GM18499 (cell line): ENCODE results near the gene TBC1D21.

ENCODE experiments used
- ATAC-seq: cut with Tn5 transposase; IDR thresholded peaks from one replicate; pipeline ENCODE4 v1.9.1; 2021; ENCODE audit warnings: moderate number of reproducible peaks; ENCODE audit not compliant: insufficient read depth, unreplicated experiment

The TBC1D21 gene

GRCh38 chr15:73857193-73857920, 16.0 kb upstream of the TBC1D21 start:
- no peak for ATAC-seq

GRCh38 chr15:73858062-73858461, 15.3 kb upstream of the TBC1D21 start:
- ATAC-seq: no peak

- no peak for ATAC-seq
These were observed 11.1 kb upstream of the TBC1D21 start for GRCh38 chr15:73862276-73862675.

GRCh38 chr15:73865379-73865778, 8.0 kb upstream of the TBC1D21 start:
- no peak for ATAC-seq

GRCh38 chr15:73865904-73866303, 7.5 kb upstream of the TBC1D21 start:
- no peak for ATAC-seq

GRCh38 chr15:73866481-73866880, 6.9 kb upstream of the TBC1D21 start:
- ATAC-seq: no peak

GRCh38 chr15:73866881-73867410, 6.4 kb upstream of the TBC1D21 start:
- no peak for ATAC-seq

GRCh38 chr15:73867426-73867825, 5.9 kb upstream of the TBC1D21 start:
- ATAC-seq: no peak

GRCh38 chr15:73867956-73868355, 5.4 kb upstream of the TBC1D21 start:
- ATAC-seq: no peak

- ATAC-seq: no peak
These were observed 4.0 kb upstream of the TBC1D21 start for GRCh38 chr15:73869216-73869995.

GRCh38 chr15:73870700-73871408, 2.5 kb upstream of the TBC1D21 start:
- no peak for ATAC-seq

- no peak for ATAC-seq
These were observed 1.0 kb upstream of the TBC1D21 start for GRCh38 chr15:73872346-73872745.

- no peak for ATAC-seq
These were observed 636 bp downstream of the TBC1D21 start for GRCh38 chr15:73873889-73874511.

- no peak for ATAC-seq
These were observed 6.1 kb downstream of the TBC1D21 start for GRCh38 chr15:73879426-73879825.

- ATAC-seq: no peak
These were observed 8.4 kb downstream of the TBC1D21 start for GRCh38 chr15:73881579-73882320.

GRCh38 chr15:73882761-73883419, 9.5 kb downstream of the TBC1D21 start:
- ATAC-seq: no peak

GRCh38 chr15:73884159-73884558, 10.8 kb downstream of the TBC1D21 start:
- no peak for ATAC-seq

- ATAC-seq: no peak
These were observed 12.8 kb downstream of the TBC1D21 start for GRCh38 chr15:73885954-73886700.
